Femur (tissue), 1 donor: ENCODE measurements around the gene GALNT11.

Experiments
- DNase-seq: peaks from one replicate; pipeline ENCODE4 v3.0.0-alpha.2; 2017

Gene GALNT11

GRCh38 chr7:152122540-152122939 lies 97.1 kb downstream of the GALNT11 start:
- DNase-seq: no peak

GRCh38 chr7:152126741-152127140 lies 101.3 kb downstream of the GALNT11 start:
- DNase-seq: no peak

- no peak for DNase-seq
Measured at GRCh38 chr7:152127229-152127628, 101.8 kb downstream of the GALNT11 start.

GRCh38 chr7:152128252-152128651 lies 102.8 kb downstream of the GALNT11 start:
- DNase-seq: no peak

- no peak for DNase-seq
Measured at GRCh38 chr7:152128741-152129461, 103.4 kb downstream of the GALNT11 start.

- no peak for DNase-seq
Measured at GRCh38 chr7:152129682-152130081, 104.2 kb downstream of the GALNT11 start.

- no peak for DNase-seq
Measured at GRCh38 chr7:152130658-152131590, 105.5 kb downstream of the GALNT11 start.

- DNase-seq: no peak
Measured at GRCh38 chr7:152131981-152132494, 106.6 kb downstream of the GALNT11 start.

GRCh38 chr7:152132812-152133211 lies 107.3 kb downstream of the GALNT11 start:
- no peak for DNase-seq

GRCh38 chr7:152133804-152134203 lies 108.3 kb downstream of the GALNT11 start:
- no peak for DNase-seq

GRCh38 chr7:152136686-152137085 lies 111.2 kb downstream of the GALNT11 start:
- DNase-seq: no peak

- DNase-seq: no peak
Measured at GRCh38 chr7:152137476-152138025, 112.1 kb downstream of the GALNT11 start.

GRCh38 chr7:152140067-152140466 lies 114.6 kb downstream of the GALNT11 start:
- DNase-seq: no peak

GRCh38 chr7:152140560-152140959 lies 115.1 kb downstream of the GALNT11 start:
- DNase-seq: no peak

GRCh38 chr7:152142976-152143595 lies 117.6 kb downstream of the GALNT11 start:
- DNase-seq: no peak

- DNase-seq: no peak
Measured at GRCh38 chr7:152144557-152145245, 119.2 kb downstream of the GALNT11 start.

GRCh38 chr7:152145853-152146466 lies 120.5 kb downstream of the GALNT11 start:
- no peak for DNase-seq

GRCh38 chr7:152148706-152149105 lies 123.2 kb downstream of the GALNT11 start:
- DNase-seq: no peak

GRCh38 chr7:152149363-152149762 lies 123.9 kb downstream of the GALNT11 start:
- no peak for DNase-seq

- no peak for DNase-seq
Measured at GRCh38 chr7:152152267-152152666, 126.8 kb downstream of the GALNT11 start.

GRCh38 chr7:152158801-152159587 lies 133.5 kb downstream of the GALNT11 start:
- no peak for DNase-seq
